Right lobe of liver (tissue), 4 donors: ENCODE results near the gene ZCRB1.

Experiments
- POLR2A ChIP-seq: fragments of 450-650 bp; IDR thresholded peaks from one replicate; pipeline ENCODE4 v1.6.1; 2017; ENCODE audit warnings: antibody characterized with exemption, mild to moderate bottlenecking
- TF ChIP-seq, protein P1 (sequence below), 4 donors: fragments of 200-600 bp in 3 of 4; fragments of 450-650 bp in 1 of 4; IDR thresholded peaks; one replicate each; pipeline versions ENCODE4 v1.5.1 to v1.8.0; 2016 to 2022; ENCODE audit warnings: antibody characterized with exemption in 4 of 4, mild to moderate bottlenecking in 2 of 4
- donor health status: DM: no; HTN: no; CAD: no.
- donor health status: DM: no; HTN: no; CAD: no.
- donor health status: DM: no; HTN: yes; CAD: no.

GRCh38 chr12:42262271-42262670 lies 63.6 kb downstream of the ZCRB1 start:
- TF ChIP-seq, protein P1, sequence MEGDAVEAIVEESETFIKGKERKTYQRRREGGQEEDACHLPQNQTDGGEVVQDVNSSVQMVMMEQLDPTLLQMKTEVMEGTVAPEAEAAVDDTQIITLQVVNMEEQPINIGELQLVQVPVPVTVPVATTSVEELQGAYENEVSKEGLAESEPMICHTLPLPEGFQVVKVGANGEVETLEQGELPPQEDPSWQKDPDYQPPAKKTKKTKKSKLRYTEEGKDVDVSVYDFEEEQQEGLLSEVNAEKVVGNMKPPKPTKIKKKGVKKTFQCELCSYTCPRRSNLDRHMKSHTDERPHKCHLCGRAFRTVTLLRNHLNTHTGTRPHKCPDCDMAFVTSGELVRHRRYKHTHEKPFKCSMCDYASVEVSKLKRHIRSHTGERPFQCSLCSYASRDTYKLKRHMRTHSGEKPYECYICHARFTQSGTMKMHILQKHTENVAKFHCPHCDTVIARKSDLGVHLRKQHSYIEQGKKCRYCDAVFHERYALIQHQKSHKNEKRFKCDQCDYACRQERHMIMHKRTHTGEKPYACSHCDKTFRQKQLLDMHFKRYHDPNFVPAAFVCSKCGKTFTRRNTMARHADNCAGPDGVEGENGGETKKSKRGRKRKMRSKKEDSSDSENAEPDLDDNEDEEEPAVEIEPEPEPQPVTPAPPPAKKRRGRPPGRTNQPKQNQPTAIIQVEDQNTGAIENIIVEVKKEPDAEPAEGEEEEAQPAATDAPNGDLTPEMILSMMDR (IDR thresholded peaks at IDR 0.05), result no peak
- no peak for TF ChIP-seq POLR2A
